ENCODE data around the gene DCBLD1. TPM values are rescaled to one million over a fixed set of nuclear protein-coding genes. Genes with fewer than 3 reads are reported as not detected.

DCBLD1 gene
- total RNA-seq, 1 experiment from 2014 or later, result 11.2 TPM

DNA sequence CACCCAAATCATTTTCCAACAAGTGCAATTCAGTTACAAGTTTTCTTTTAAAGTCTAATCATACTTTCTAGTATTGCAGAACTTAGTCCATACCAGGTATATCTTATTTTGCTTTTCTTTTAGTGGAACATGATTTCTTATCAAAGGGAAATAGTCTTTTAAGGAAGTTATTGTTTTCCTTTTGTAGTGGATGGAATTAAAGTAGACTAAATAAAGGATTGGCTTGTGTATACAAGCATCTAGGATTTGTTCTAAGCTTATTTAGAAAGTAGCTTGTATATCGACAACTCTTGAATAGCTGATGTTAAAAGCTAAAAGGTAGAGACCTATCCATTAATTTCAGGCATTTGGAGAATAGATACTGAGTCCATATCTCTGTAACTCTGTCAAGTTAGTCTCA is 14.8 kb downstream of the DCBLD1 start (continued):
- TF ChIP-seq ZSCAN18 (CRISPR knock-in tag; IDR thresholded peaks at IDR 0.05) (no peak), ZNF121 (CRISPR knock-in tag; IDR thresholded peaks at IDR 0.05) (no peak)
- TF ChIP-seq, protein P1, sequence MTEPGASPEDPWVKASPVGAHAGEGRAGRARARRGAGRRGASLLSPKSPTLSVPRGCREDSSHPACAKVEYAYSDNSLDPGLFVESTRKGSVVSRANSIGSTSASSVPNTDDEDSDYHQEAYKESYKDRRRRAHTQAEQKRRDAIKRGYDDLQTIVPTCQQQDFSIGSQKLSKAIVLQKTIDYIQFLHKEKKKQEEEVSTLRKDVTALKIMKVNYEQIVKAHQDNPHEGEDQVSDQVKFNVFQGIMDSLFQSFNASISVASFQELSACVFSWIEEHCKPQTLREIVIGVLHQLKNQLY (CRISPR knock-in tag; IDR thresholded peaks at IDR 0.05), result no peak

GRCh38 chr6:117498159-117498558 is 15.7 kb downstream of the DCBLD1 start:
- CTCF ChIA-PET, result no interaction called here
- Mint-ChIP-seq H3K4me3 (no peak overlapping the region), H3K9me3 (no peaks in the 10 kb centered on the region), H3K27me3 (ENCODE audit: low read depth) (no peaks in the 10 kb centered on the region), H3K4me1 (no peaks in the 10 kb centered on the region), H3K36me3 (no peaks in the 10 kb centered on the region), H3K27ac (no peak overlapping the region)
- POLR2A ChIA-PET, result no interaction called here
- ATAC-seq (no peak), DNase-seq (ENCODE audit: low spot score) (no peak)
- TF ChIP-seq TEAD1 (CRISPR knock-in tag; IDR thresholded peaks at IDR 0.05) (no peak), ZSCAN18 (CRISPR knock-in tag; IDR thresholded peaks at IDR 0.05) (no peak), FOXJ3 (CRISPR knock-in tag; IDR thresholded peaks at IDR 0.05; ENCODE audit: borderline replicate concordance) (no peak), ELF4 (CRISPR knock-in tag; IDR thresholded peaks at IDR 0.05; ENCODE audit: low read depth) (no peak), GRHL2 (CRISPR knock-in tag; IDR thresholded peaks at IDR 0.05; ENCODE audit: insufficient replicate concordance, severe bottlenecking) (no peak), E2F5 (CRISPR knock-in tag; IDR thresholded peaks at IDR 0.05) (no peak), ZNF425 (CRISPR knock-in tag; conservative IDR thresholded peaks at IDR 0.05) (no peak), TCF7 (CRISPR knock-in tag; IDR thresholded peaks at IDR 0.05; ENCODE audit: low read depth) (no peak), RORB (CRISPR knock-in tag; IDR thresholded peaks at IDR 0.05) (no peak), FOXK1 (CRISPR knock-in tag; IDR thresholded peaks at IDR 0.05) (no peak), SOX15 (CRISPR knock-in tag; IDR thresholded peaks at IDR 0.05) (no peak), ESRRA (CRISPR knock-in tag; IDR thresholded peaks at IDR 0.05; ENCODE audit: borderline replicate concordance) (no peak), MYBL2 (CRISPR knock-in tag; IDR thresholded peaks at IDR 0.05) (no peak), ERG (CRISPR knock-in tag; IDR thresholded peaks at IDR 0.05) (no peak), MXD4 (CRISPR knock-in tag; IDR thresholded peaks at IDR 0.05; ENCODE audit: borderline replicate concordance) (no peak), ZNF232 (CRISPR knock-in tag; IDR thresholded peaks at IDR 0.05) (no peak)
- TF ChIP-seq, protein P2, sequence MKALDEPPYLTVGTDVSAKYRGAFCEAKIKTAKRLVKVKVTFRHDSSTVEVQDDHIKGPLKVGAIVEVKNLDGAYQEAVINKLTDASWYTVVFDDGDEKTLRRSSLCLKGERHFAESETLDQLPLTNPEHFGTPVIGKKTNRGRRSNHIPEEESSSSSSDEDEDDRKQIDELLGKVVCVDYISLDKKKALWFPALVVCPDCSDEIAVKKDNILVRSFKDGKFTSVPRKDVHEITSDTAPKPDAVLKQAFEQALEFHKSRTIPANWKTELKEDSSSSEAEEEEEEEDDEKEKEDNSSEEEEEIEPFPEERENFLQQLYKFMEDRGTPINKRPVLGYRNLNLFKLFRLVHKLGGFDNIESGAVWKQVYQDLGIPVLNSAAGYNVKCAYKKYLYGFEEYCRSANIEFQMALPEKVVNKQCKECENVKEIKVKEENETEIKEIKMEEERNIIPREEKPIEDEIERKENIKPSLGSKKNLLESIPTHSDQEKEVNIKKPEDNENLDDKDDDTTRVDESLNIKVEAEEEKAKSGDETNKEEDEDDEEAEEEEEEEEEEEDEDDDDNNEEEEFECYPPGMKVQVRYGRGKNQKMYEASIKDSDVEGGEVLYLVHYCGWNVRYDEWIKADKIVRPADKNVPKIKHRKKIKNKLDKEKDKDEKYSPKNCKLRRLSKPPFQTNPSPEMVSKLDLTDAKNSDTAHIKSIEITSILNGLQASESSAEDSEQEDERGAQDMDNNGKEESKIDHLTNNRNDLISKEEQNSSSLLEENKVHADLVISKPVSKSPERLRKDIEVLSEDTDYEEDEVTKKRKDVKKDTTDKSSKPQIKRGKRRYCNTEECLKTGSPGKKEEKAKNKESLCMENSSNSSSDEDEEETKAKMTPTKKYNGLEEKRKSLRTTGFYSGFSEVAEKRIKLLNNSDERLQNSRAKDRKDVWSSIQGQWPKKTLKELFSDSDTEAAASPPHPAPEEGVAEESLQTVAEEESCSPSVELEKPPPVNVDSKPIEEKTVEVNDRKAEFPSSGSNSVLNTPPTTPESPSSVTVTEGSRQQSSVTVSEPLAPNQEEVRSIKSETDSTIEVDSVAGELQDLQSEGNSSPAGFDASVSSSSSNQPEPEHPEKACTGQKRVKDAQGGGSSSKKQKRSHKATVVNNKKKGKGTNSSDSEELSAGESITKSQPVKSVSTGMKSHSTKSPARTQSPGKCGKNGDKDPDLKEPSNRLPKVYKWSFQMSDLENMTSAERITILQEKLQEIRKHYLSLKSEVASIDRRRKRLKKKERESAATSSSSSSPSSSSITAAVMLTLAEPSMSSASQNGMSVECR (CRISPR knock-in tag; IDR thresholded peaks at IDR 0.05; ENCODE audit: borderline replicate concordance), result no peak
- TF ChIP-seq, protein P3, sequence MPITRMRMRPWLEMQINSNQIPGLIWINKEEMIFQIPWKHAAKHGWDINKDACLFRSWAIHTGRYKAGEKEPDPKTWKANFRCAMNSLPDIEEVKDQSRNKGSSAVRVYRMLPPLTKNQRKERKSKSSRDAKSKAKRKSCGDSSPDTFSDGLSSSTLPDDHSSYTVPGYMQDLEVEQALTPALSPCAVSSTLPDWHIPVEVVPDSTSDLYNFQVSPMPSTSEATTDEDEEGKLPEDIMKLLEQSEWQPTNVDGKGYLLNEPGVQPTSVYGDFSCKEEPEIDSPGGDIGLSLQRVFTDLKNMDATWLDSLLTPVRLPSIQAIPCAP (CRISPR knock-in tag; IDR thresholded peaks at IDR 0.05), result no peak
- TF ChIP-seq, protein P4, sequence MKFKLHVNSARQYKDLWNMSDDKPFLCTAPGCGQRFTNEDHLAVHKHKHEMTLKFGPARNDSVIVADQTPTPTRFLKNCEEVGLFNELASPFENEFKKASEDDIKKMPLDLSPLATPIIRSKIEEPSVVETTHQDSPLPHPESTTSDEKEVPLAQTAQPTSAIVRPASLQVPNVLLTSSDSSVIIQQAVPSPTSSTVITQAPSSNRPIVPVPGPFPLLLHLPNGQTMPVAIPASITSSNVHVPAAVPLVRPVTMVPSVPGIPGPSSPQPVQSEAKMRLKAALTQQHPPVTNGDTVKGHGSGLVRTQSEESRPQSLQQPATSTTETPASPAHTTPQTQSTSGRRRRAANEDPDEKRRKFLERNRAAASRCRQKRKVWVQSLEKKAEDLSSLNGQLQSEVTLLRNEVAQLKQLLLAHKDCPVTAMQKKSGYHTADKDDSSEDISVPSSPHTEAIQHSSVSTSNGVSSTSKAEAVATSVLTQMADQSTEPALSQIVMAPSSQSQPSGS (CRISPR knock-in tag; IDR thresholded peaks at IDR 0.05; ENCODE audit: borderline replicate concordance, low read depth), result no peak
